ENCODE results near the gene ING1.
A peak's percentile ranks its signal among the peaks of the same experiment; 100 is the strongest.

ING1 gene

DNA sequence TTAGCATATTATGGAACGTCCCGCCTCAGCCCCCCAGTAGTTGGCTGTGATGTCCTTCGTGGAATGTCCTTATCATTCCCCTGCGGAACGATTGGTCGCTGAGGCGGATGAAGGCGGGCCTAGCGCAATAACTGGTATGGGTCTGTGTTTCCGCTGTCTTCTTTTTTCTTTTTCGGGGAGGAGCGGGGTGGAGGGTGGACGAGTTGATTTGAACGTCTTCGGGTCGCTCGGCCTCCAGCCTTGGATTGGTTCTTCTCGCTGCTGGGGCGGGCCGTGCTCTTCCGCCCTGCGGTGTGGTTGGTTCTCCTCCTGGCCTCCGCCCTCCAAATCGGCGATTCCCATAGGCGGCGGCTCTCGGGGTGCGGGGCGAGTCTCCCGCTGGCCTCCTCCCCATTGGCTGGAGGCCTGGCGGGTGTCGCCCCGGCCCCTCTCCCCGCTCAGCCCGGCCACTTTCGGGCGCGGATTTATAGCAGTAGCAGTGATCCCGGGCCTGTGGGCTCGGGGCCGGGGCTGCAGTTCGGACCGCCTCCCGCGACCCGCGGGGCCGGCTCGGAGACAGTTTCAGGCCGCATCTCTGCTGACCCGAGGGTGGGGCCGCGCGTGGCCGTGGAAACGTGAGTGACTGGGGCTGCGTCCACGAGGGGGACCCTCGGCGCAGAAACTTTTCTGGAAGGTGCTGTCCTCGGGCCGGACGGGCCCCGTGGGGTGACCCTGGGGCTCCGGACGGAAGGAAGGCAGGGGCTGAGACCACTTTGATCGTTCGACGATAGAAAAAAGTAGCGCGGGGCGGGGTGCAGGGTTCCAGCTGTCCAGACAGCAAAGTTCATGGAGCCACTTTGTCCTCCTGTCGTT lies 2.1 kb downstream of the ING1 start:
- DNase-seq = peak; percentile 84 to 100 (median 94)

GRCh38 chr13:110716247-110716515 lies 2.7 kb downstream of the ING1 start:
- DNase-seq = peak in 1 of 5 experiments; percentile 28

DNA sequence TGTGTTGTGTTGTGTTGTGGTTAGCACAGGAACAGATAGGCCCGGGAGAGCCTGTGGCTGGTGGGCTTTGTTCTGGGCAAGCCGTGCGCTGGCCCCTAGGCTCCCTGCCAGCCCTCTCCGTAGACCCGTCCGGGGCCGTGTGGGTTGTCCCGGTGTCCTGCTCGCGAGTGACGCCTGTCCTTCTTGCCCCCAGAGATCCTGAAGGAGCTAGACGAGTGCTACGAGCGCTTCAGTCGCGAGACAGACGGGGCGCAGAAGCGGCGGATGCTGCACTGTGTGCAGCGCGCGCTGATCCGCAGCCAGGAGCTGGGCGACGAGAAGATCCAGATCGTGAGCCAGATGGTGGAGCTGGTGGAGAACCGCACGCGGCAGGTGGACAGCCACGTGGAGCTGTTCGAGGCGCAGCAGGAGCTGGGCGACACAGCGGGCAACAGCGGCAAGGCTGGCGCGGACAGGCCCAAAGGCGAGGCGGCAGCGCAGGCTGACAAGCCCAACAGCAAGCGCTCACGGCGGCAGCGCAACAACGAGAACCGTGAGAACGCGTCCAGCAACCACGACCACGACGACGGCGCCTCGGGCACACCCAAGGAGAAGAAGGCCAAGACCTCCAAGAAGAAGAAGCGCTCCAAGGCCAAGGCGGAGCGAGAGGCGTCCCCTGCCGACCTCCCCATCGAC lies 5.7 kb downstream of the ING1 start:
- no peak for DNase-seq

DNA sequence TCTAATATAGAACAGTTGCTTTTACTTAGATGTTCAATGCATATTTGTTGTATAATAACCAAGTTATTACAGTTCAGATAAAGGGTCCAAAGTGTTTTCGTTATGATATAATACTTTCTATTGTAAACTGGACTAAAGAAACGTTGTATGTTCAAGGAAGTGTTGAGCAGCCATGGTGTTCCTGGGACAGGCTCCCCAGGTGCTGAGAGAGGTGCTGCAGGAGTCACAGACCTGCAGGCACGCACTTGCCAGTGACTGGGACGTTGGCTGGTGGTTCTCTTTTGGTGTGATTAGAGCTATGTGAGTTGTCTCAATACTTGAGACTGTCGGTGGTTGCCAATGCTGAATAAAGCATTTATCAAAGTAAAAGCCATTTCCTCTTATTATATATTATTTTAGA lies 9.5 kb downstream of the ING1 start:
- no peak for DNase-seq

- no peak for DNase-seq
Measured at GRCh38 chr13:110723598-110723997, 10.1 kb downstream of the ING1 start.

GRCh38 chr13:110726153-110726552 lies 12.7 kb downstream of the ING1 start:
- DNase-seq = peak in 2 of 5 experiments; percentile 14 to 60

DNA sequence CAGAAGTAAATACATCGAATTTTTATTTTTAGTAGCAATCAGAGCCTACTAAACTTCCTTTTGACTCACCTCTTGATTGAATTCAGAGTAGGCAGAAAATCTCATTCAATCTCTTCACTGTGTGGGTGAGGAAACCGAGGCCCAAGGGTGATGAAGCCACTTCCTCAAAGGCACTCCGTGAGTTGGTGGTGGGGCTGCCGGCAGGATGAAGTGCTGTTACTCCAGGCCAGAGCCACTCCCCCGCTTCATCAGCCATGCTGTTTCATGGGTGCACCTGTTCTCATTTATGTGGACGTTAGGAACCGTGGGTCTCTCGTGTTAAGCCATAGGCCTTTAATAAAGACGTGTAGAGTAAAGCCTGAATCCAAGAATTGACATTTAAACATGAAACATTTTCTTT lies 13.2 kb downstream of the ING1 start:
- DNase-seq = peak in 4 of 5 experiments; percentile 14 to 94 (median 50)

GRCh38 chr13:110731072-110731471 lies 17.6 kb downstream of the ING1 start:
- DNase-seq = no peak

- no peak for DNase-seq
Measured at GRCh38 chr13:110734561-110734960, 21.1 kb downstream of the ING1 start.

- DNase-seq = no peak
Measured at GRCh38 chr13:110737555-110737954, 24.1 kb downstream of the ING1 start.

DNA sequence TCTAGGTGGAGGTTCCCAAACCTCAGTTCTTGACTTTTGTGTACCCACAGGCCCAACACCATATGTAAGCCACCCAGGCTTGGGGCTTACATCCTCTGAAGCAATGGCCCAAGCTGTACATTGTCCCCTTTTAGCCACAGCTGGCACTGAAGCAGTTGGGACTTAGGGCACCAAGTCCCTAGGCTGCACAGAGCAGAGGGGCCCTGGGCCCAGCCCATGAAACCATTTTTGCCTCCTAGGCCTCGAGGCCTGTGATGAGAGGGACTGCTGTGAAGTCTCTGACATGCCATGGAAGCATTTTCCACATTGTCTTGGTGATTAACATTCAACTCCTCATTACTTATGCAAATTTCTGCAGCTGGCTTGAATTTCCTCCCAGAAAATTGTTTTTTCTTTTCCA lies 30.2 kb downstream of the ING1 start:
- no peak for DNase-seq

DNA sequence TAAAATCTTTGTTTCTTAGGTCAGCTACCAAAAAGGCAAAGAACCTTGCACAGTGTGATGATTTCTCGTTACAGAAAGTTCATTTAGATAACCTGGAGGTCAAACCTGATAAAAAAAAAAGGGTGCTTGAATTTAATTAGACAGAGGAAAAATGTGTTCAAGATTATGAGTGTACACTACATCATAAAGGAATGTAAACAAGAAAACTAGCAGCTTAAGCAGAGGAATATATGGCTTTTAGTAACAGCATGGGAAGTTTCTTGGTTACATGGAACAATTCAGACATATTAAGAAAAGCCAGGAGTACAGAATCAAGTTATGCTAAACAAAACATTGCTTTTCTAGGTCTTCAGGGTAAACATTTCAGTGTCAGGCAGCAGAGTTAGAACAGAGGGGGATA lies 32.9 kb downstream of the ING1 start:
- DNase-seq = no peak

GRCh38 chr13:110748271-110748670 lies 34.8 kb downstream of the ING1 start:
- no peak for DNase-seq

DNA sequence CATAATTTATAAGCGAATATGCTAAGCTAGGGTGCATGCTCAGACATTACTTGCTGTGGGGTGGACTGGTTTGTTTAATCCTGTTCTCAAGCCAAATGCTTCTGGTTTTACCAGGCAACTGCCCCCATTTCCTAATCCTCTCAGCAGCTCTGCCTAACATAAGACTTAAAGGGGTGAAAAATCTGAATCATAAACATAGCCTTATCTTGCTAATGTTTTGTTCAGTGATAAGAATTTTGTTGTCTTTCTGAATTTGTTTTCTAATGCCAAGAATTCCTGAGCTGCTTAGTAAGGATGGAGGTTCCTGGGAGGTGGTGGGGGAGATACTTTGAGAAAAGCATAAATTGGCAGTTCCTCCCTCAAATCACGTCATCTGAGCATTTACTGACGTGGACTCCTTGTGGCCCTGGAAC lies 42.7 kb downstream of the ING1 start:
- DNase-seq = no peak

DNA sequence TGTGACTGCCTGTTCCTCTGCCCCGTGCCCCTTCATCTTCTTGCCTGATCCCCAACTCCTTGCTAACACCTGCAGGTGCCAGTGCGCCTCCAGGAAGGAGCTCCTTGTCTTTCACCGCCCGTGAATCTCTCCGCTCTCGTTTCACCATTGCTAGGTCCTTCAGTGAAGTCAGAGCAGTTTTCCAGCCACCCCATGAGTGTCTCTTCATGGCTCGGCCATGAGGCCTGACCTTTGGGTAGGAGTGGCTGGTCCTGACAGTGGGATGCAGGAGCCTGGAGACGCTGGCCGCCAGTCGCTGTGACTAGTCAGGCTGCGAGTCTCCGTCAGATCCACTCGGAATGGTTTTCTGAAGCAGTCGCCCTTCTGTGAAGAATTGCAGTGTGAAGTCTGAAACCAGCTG lies 43.8 kb downstream of the ING1 start:
- DNase-seq = no peak

- no peak for DNase-seq
Measured at GRCh38 chr13:110758195-110758805, 44.8 kb downstream of the ING1 start.

- DNase-seq = no peak
Measured at GRCh38 chr13:110759710-110760109, 46.2 kb downstream of the ING1 start.

- no peak for DNase-seq
Measured at GRCh38 chr13:110760611-110761010, 47.1 kb downstream of the ING1 start.

DNA sequence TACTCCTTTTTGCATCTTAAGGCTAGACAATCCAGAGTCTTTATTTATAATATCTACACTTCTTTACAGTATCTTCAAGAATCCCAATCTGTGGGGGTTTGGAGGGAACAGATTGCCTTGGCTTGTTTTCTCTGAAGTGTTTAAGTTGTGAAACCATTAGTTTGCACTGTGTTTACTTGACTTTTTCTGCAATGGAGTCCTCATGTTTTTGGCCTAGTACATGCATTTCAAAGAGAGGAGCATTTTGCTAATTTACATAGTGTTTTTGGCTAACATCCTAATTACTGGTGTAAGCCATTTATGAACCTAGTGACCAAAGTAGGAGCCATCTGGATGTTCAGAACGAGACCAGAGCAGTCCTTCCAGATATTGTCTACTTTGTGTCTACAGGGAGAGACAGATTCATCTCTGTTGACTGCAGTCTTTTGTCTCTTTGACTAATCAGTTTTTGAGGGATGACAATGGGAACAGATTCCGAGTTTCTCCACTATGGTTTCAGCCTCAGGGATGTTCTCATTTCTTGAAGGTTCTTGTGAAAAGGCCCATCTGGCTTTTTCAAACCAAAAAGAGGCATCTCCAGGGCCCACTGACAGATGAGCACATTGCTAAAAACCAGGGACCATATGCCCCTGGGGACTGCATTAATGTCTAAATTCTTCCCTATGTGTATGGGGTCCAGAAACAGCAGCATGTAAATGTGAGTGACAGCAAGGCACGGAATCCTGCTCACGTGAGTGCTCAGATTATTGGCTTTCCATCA lies 53.4 kb downstream of the ING1 start:
- DNase-seq = no peak

DNA sequence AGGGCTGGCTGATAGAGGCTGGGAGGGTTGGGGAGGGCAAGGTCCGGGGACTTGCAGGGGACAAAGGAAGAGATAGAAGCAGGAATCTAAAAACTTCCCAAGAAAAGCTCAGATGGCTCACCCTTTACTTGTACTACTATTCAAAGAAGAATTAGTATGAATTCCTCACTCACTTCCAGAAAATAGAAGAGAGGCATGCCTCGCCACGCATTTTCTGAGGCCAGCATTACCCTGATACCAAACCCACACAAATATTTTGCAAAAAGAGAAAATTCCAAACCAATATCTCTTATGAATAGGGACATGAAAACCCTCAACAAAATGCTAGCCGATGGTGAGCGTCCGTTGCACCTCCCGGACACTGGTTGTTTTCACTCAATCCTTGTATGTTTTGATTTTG lies 54.0 kb downstream of the ING1 start:
- DNase-seq = no peak

DNA sequence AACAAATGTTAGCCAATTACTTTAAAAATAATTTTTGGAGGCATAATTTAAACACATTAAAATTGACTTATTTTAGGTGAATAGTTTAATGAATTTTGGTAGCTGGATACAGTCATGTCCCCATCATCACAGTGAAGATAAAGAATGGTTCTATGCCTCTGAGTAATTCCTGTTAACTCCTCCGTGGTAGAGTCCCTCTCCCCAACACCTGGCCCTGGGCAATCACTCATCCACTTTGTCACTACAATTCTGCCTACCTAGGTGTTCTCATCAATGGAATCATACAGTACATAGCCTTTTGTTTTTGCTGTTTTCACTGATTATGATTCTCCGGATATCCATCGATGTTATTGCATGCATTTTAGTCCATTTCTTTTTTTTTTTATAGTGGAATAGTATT lies 55.6 kb downstream of the ING1 start:
- DNase-seq = no peak

DNA sequence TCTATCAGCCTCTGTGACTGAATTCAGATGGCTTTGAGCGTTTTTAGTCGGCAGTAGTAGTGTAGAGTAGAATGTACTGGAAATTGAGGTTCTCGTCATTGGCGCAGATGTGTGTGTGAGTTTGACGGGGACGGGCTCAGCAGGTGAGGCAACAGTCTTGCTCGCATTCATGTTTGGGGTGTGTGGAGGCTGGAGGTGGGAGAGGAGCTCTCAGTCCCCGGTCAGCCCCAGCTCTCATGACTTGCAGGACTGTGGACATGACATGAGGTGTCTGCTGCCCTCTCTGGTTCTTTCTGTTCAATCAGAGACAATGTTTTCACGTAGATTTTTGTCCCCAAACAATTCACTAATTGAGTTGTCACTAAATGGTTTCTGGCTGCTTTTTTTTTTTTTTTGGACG lies 57.2 kb downstream of the ING1 start:
- DNase-seq = no peak

DNA sequence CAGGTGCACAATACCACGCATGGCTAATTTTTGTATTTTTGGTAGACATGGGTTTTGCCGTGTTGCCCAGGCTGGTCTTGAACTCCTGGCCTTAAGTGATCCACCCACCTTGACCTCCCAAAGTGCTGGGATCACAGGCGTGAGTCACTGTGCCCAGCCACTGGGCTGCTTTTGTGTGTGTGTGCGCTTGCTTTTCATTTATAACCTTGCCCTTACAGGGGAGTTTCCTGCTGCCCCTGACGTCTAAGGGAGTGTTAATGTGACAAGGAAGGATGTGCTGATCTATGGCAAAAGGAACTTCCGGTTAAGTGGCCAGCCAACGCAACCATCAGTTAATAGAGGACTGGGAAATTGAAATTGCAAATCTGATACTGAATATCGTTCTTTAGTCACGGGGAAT lies 57.7 kb downstream of the ING1 start:
- DNase-seq = no peak
